IMR-90 (cell line): ENCODE data around the gene CCL19. TPM values are rescaled to one million over a fixed set of nuclear protein-coding genes. Genes with fewer than 3 reads are reported as not detected.

ENCODE experiments used
- ATAC-seq: fragments of 200-7000 bp; cut with Tn5 transposase; 2 replicates; pipeline ENCODE4 v1.9.1; 2020; ENCODE audit warnings: low read depth, mild to moderate bottlenecking, moderate library complexity
- BruUV-seq: library from RNA; stranded (reverse); fragments of 400-500 nt; replicated peaks from 2 replicates; lab custom pipeline; 2021; lab: Mats Ljungman, UMichigan
- CTCF ChIA-PET: fragments of 300-600 bp; formaldehyde crosslinking; extraction: SDS; loops from one replicate; lab custom pipeline; 2021; ENCODE audit warnings: antibody characterized with exemption; lab: Yijun Ruan, JAX
- POLR2A ChIA-PET: fragments of 300-600 bp; sonication (Branson Sonifier 250); formaldehyde crosslinking; loops from one replicate; lab custom pipeline; 2022; ENCODE audit warnings: antibody characterized with exemption; ENCODE audit not compliant: unreplicated experiment; lab: Charles Lee
- DNase-seq: peaks from one replicate; pipeline ENCODE4 v3.0.0; 2013
- H2AFZ ChIP-seq: replicated peaks from 2 replicates; pipeline ENCODE3; 2013; ENCODE audit warnings: low read length, mild to moderate bottlenecking; ENCODE audit not compliant: poor library complexity
- H2AK5ac ChIP-seq: 2 replicates; pipeline ENCODE4 v1.6.1; 2013; ENCODE audit warnings: low read depth, low read length, inconsistent platforms
- H2AK9ac ChIP-seq: replicated peaks from 2 replicates; pipeline ENCODE3; 2013; ENCODE audit warnings: mild to moderate bottlenecking, low read depth, low read length, moderate library complexity; ENCODE audit not compliant: poor library complexity
- H2BK120ac ChIP-seq: 2 replicates; pipeline ENCODE4 v1.6.1; 2013; ENCODE audit warnings: low read depth, low read length, inconsistent platforms
- H2BK15ac ChIP-seq: 3 replicates; pipeline ENCODE4 v1.6.1; 2013; ENCODE audit warnings: low read depth, low read length, inconsistent platforms
- H2BK20ac ChIP-seq: 2 replicates; pipeline ENCODE4 v1.6.1; 2013; ENCODE audit warnings: low read depth, mild to moderate bottlenecking, inconsistent platforms, low read length, moderate library complexity
- H2BK5ac ChIP-seq: 2 replicates; pipeline ENCODE4 v1.6.1; 2013; ENCODE audit warnings: mild to moderate bottlenecking, low read depth, low read length, inconsistent platforms; ENCODE audit not compliant: poor library complexity, severe bottlenecking
- H3K14ac ChIP-seq: replicated peaks from 2 replicates; pipeline ENCODE4 v1.6.1; 2013; ENCODE audit warnings: low read depth, low read length, inconsistent platforms
- H3K18ac ChIP-seq: 2 replicates; pipeline ENCODE4 v1.6.1; 2013; ENCODE audit warnings: low read depth, low read length, control low read depth
- H3K23ac ChIP-seq: 2 replicates; pipeline ENCODE4 v1.6.1; 2013; ENCODE audit warnings: low read depth, low read length, inconsistent platforms
- H3K27ac ChIP-seq: 2 replicates; pipeline ENCODE4 v1.5.1; 2013; ENCODE audit warnings: mild to moderate bottlenecking, control low read depth, low read length; ENCODE audit not compliant: insufficient read depth
- H3K27me3 ChIP-seq: 2 replicates; pipeline ENCODE4 v1.6.1; 2013; ENCODE audit warnings: low read length; ENCODE audit not compliant: control insufficient read depth, insufficient read depth
- H3K36me3 ChIP-seq: 2 replicates; pipeline ENCODE4 v1.6.1; 2013; ENCODE audit warnings: low read length, mixed read lengths; ENCODE audit not compliant: control insufficient read depth, insufficient read depth
- H3K4ac ChIP-seq: 2 replicates; pipeline ENCODE4 v1.6.1; 2013; ENCODE audit warnings: low read depth, low read length, inconsistent platforms
- H3K4me1 ChIP-seq: 2 replicates; pipeline ENCODE4 v1.6.1; 2013; ENCODE audit warnings: low read length, mixed read lengths; ENCODE audit not compliant: control insufficient read depth, insufficient read depth
- H3K4me2 ChIP-seq: 2 replicates; pipeline ENCODE4 v1.6.1; 2013; ENCODE audit warnings: low read depth, mild to moderate bottlenecking, control low read depth, low read length, moderate library complexity
- H3K4me3 ChIP-seq: 2 replicates; pipeline ENCODE4 v1.5.1; 2013; ENCODE audit warnings: low read depth, mild to moderate bottlenecking, control low read depth, low read length, moderate library complexity; ENCODE audit not compliant: insufficient read depth
- H3K56ac ChIP-seq: 2 replicates; pipeline ENCODE4 v1.6.1; 2013; ENCODE audit warnings: low read length, inconsistent platforms; ENCODE audit not compliant: insufficient read depth; ENCODE audit errors: extremely low read depth
- H3K79me1 ChIP-seq, 2 experiments: 2 replicates each; pipeline ENCODE4 v1.6.1; 2013; ENCODE audit warnings: low read length in 2 of 2, inconsistent platforms in 1 of 2, low read depth in 1 of 2
- H3K9ac ChIP-seq: 2 replicates; pipeline ENCODE4 v1.6.1; 2013; ENCODE audit warnings: low read depth, low read length, control low read depth
- H3K9me1 ChIP-seq: 2 replicates; pipeline ENCODE4 v1.6.1; 2013; ENCODE audit warnings: low read length, inconsistent platforms; ENCODE audit not compliant: insufficient read depth
- H3K9me3 ChIP-seq: 2 replicates; pipeline ENCODE4 v1.6.1; 2013; ENCODE audit warnings: low read length; ENCODE audit not compliant: control insufficient read depth, insufficient read depth
- H4K20me1 ChIP-seq: 2 replicates; pipeline ENCODE4 v1.6.1; 2013; ENCODE audit warnings: low read length, inconsistent platforms; ENCODE audit not compliant: insufficient read depth
- H4K5ac ChIP-seq: 2 replicates; pipeline ENCODE4 v1.6.1; 2013; ENCODE audit warnings: mild to moderate bottlenecking, low read depth, low read length, control low read depth
- H4K8ac ChIP-seq, 2 experiments: 2 replicates each; pipeline ENCODE4 v1.6.1; 2013; ENCODE audit warnings: low read depth in 2 of 2, low read length in 2 of 2, control low read depth in 1 of 2, inconsistent platforms in 1 of 2
- H4K91ac ChIP-seq: 2 replicates; pipeline ENCODE4 v1.6.1; 2013; ENCODE audit warnings: low read depth, low read length, inconsistent platforms; ENCODE audit not compliant: insufficient read depth
- BHLHE40 ChIP-seq: fragments of 150-350 bp; IDR thresholded peaks from 2 replicates; pipeline ENCODE4 v1.6.1; 2016; ENCODE audit warnings: mild to moderate bottlenecking, low read depth, low read length
- CEBPB ChIP-seq: IDR thresholded peaks from 2 replicates; pipeline ENCODE4 v1.6.1; 2012; ENCODE audit warnings: low read depth, low read length, improper control_type of control experiment
- WGBS, 2 experiments: methylation state at CpG; one replicate each; pipeline versions ENCODE4 v1.1.5 to v1.1.7; 2013; ENCODE audit warnings: missing lambda C conversion rate in 2 of 2; ENCODE audit not compliant: insufficient read length in 1 of 2; ENCODE audit errors: extremely low coverage in 2 of 2; 5-methylcytosine and 5-hydroxymethylcytosine counted together
- dilution Hi-C: fragments of 300-500 bp; cut with HindIII; formaldehyde crosslinking; loops from one replicate; pipeline ENCODE4 v1.14.3; 2018; ENCODE audit warnings: low sequenced_read_pairs; ENCODE audit not compliant: unreplicated experiment
- in situ Hi-C: fragments of 300-500 bp; cut with MboI; formaldehyde crosslinking; loops from 3 replicates; pipeline ENCODE4 v1.14.3; 2019; ENCODE audit warnings: low sequenced_read_pairs, inconsistent platforms, mixed read lengths
- intact Hi-C: fragments of 100-400 bp; cut with micrococcal nuclease; formaldehyde crosslinking; loops from 2 replicates; pipeline ENCODE4 v1.10.0; 2022
- polyA plus RNA-seq, 3 experiments: library from polyadenylated mRNA; depleted of rRNA; stranded (reverse); fragments of >200 nt; gene quantifications; 2 replicates each; pipeline ENCODE4 v1.2.3, GENCODE V29; 2012; ENCODE audit warnings: low replicate concordance in 1 of 3
- total RNA-seq: library from RNA; depleted of rRNA; stranded (reverse); fragments of >200 nt; gene quantifications from 2 replicates; pipeline ENCODE4 v1.2.3, GENCODE V29; 2012

Gene CCL19
- total and polyA plus RNA-seq, 2 of the 4 experiments (the other 2 are of a cell fraction) = not detected

GRCh38 chr9:34675869-34676268, 15.2 kb downstream of the CCL19 start:
- Histone ChIP-seq H2BK20ac (no peak overlapping the region), H3K4ac (no peak overlapping the region), H4K91ac (no peak overlapping the region), H2AK5ac (no peak overlapping the region), H4K5ac (no peak overlapping the region), H2BK5ac (no peak overlapping the region), H2AK9ac (no peak overlapping the region), H3K23ac (no peak overlapping the region), H3K9ac (no peak overlapping the region), H3K56ac (no peak overlapping the region), H2BK15ac (no peak overlapping the region), H3K4me3 (no peak overlapping the region), H3K4me2 (no peak overlapping the region), H3K4me1 (no peaks in the 10 kb centered on the region), H3K36me3 (peaks cover 2% of the 10 kb centered on the region), H3K14ac (no peak overlapping the region), H3K9me3 (no peaks in the 10 kb centered on the region), H2AFZ (no peak overlapping the region), H3K27ac (no peak overlapping the region), H3K18ac (no peak overlapping the region), H2BK120ac (no peak overlapping the region), H4K20me1 (no peaks in the 10 kb centered on the region), H4K8ac (no peak overlapping the region), H3K27me3 (no peaks in the 10 kb centered on the region), H3K9me1 (no peaks in the 10 kb centered on the region), H3K79me1 (peaks cover 15 to 17% of the 10 kb centered on the region in 2 experiments)
- dilution Hi-C loops = no loop called here
- in situ Hi-C loops = no loop called here
- no peak; the same call in 1 of the 2 replicates for ATAC-seq
- DNase-seq = no peak
- ChIA-PET CTCF (interaction anchor here (3.3 kb wide), 1 partner anchor 27 kb away, joined by 16 read pairs; no protein-coding TSS in a partner anchor), POLR2A (no interaction called here)
- TF ChIP-seq BHLHE40 (no peak), CEBPB (peak; percentile 1; the same call in 1 of the 2 replicates)
- WGBS, 2 experiments = 100% methylated on average over 1 of the region's 2 CpGs; no CpG with 5 or more reads in 1 of the 2 experiments
- intact Hi-C loops = loop anchor here (1.0 kb wide), 1 partner anchor 26 kb away; no protein-coding TSS in a partner anchor
- no TSS peak for BruUV-seq
